NCI-H2029 treated with DMSO at 0.1 percent for 48 hours (cell line): Measurements from ENCODE around the gene MN1.

Experiments used
- DNase-seq: peaks from one replicate; lab custom pipeline; 2025; lab: John Stamatoyannopoulos, UW

The MN1 gene

GRCh38 chr22:27827604-27828587 lies 26.3 kb upstream of the MN1 start:
- no peak for DNase-seq

- no peak for DNase-seq
Measured at GRCh38 chr22:27825174-27825573, 23.6 kb upstream of the MN1 start.

GRCh38 chr22:27823221-27823620 lies 21.7 kb upstream of the MN1 start:
- DNase-seq, result no peak

- DNase-seq, result no peak
Measured at GRCh38 chr22:27820896-27821866, 19.6 kb upstream of the MN1 start.

- no peak for DNase-seq
Measured at GRCh38 chr22:27816552-27816951, 15.0 kb upstream of the MN1 start.

- DNase-seq, result no peak
Measured at GRCh38 chr22:27815826-27816530, 14.4 kb upstream of the MN1 start.

GRCh38 chr22:27814993-27815392 lies 13.4 kb upstream of the MN1 start:
- no peak for DNase-seq

- no peak for DNase-seq
Measured at GRCh38 chr22:27811778-27812177, 10.2 kb upstream of the MN1 start.

GRCh38 chr22:27810609-27811151 lies 9.1 kb upstream of the MN1 start:
- no peak for DNase-seq

- DNase-seq, result no peak
Measured at GRCh38 chr22:27809700-27810608, 8.4 kb upstream of the MN1 start.

GRCh38 chr22:27809226-27809603 lies 7.7 kb upstream of the MN1 start:
- DNase-seq, result no peak

GRCh38 chr22:27808451-27809225 lies 7.1 kb upstream of the MN1 start:
- DNase-seq, result no peak

GRCh38 chr22:27805841-27806240 lies 4.3 kb upstream of the MN1 start:
- no peak for DNase-seq

- no peak for DNase-seq
Measured at GRCh38 chr22:27804470-27805297, 3.1 kb upstream of the MN1 start.

GRCh38 chr22:27803841-27804415 lies 2.4 kb upstream of the MN1 start:
- no peak for DNase-seq

- DNase-seq, result no peak
Measured at GRCh38 chr22:27802346-27803073, 954 bp upstream of the MN1 start.

GRCh38 chr22:27801202-27801615 lies 347 bp downstream of the MN1 start:
- no peak for DNase-seq
